Gastrocnemius medialis (tissue), 4 donors: ENCODE results near the gene TMEM163.

Source experiments
- CTCF ChIP-seq, 5 experiments: fragments of 450-650 bp in 3 of 5; fragments of 200-600 bp in 2 of 5; sonication (generic) in 2 of 5; IDR thresholded peaks in 4 of 5; conservative IDR thresholded peaks in 1 of 5; 1 replicate in 4 of 5; 2 replicates in 1 of 5; pipeline ENCODE4 v1.5.1; 2016 to 2019; ENCODE audit warnings: antibody characterized with exemption in 5 of 5, mild to moderate bottlenecking in 3 of 5, moderate library complexity in 3 of 5
- POLR2A ChIP-seq, 2 donors: fragments of 450-650 bp; IDR thresholded peaks; one replicate each; pipeline ENCODE4 v1.6.1; 2017; ENCODE audit warnings: antibody characterized with exemption in 2 of 2, mild to moderate bottlenecking in 2 of 2, moderate library complexity in 2 of 2

- no peak for TF ChIP-seq POLR2A (IDR thresholded peaks at IDR 0.05)
- no peak for TF ChIP-seq CTCF (IDR thresholded peaks at IDR 0.05 in 4 of 5, conservative IDR thresholded peaks at IDR 0.05 in 1 of 5)
Observed at GRCh38 chr2:134462275-134462674, 256.5 kb downstream of the TMEM163 start.
